Endothelial cell of umbilical vein (primary cell): ENCODE data around the gene HECW1. TPM values are rescaled to one million over a fixed set of nuclear protein-coding genes. Genes with fewer than 3 reads are reported as not detected.

ENCODE experiments used
- BruUV-seq: library from RNA; stranded (reverse); fragments of 400-500 nt; replicated peaks from 2 replicates; lab custom pipeline; 2021; lab: Mats Ljungman, UMichigan
- CTCF ChIA-PET: fragments of 300-600, 350-600 bp; sonication (Branson Sonifier 250); formaldehyde crosslinking; loops from one replicate; lab custom pipeline; 2021; ENCODE audit warnings: antibody characterized with exemption, inconsistent platforms; lab: Charles Lee
- POLR2A ChIA-PET: fragments of 300-600, 350-600 bp; sonication (Branson Sonifier 250); formaldehyde crosslinking; loops from one replicate; lab custom pipeline; 2021; ENCODE audit warnings: antibody characterized with exemption, inconsistent platforms; lab: Charles Lee
- DNase-seq: peaks from one replicate; pipeline ENCODE4 v3.0.0-alpha.2; 2011; ENCODE audit warnings: low read depth, low spot score
- FAIRE-seq: peaks from 2 replicates; lab custom pipeline; 2011; peaks lifted over from hg19 to GRCh38; lab: Jason Lieb, UNC
- H2AFZ ChIP-seq: 2 replicates; pipeline ENCODE4 v1.6.0; 2012; ENCODE audit warnings: low read depth, low read length, control low read depth, inconsistent platforms
- H3K27ac ChIP-seq: 2 replicates; pipeline ENCODE4 v1.5.1; 2011; ENCODE audit warnings: low read depth, mild to moderate bottlenecking, control low read depth, low read length, moderate library complexity; ENCODE audit not compliant: insufficient read depth
- H3K27me3 ChIP-seq, 2 experiments: 2 replicates each; pipeline versions ENCODE4 v1.6.0 to v1.6.1; 2011; ENCODE audit warnings: low read length in 2 of 2, mixed read lengths in 1 of 2; ENCODE audit not compliant: control insufficient read depth in 2 of 2, insufficient read depth in 2 of 2
- H3K36me3 ChIP-seq, 2 experiments: 2 replicates in 1 of 2; 3 replicates in 1 of 2; pipeline ENCODE4 v1.5.1; 2011; ENCODE audit warnings: low read length in 2 of 2, mild to moderate bottlenecking in 1 of 2, moderate library complexity in 1 of 2; ENCODE audit not compliant: control insufficient read depth in 2 of 2, insufficient read depth in 2 of 2; ENCODE audit errors: extremely low read depth in 1 of 2
- H3K4me1 ChIP-seq: 3 replicates; pipeline ENCODE4 v1.5.1; 2011; ENCODE audit warnings: mild to moderate bottlenecking, low read length; ENCODE audit not compliant: control insufficient read depth, insufficient read depth; ENCODE audit errors: extremely low read depth
- H3K4me2 ChIP-seq: 2 replicates; pipeline ENCODE4 v1.6.1; 2011; ENCODE audit warnings: low read length, control low read depth, mixed read lengths; ENCODE audit not compliant: insufficient read depth
- H3K4me3 ChIP-seq, 3 experiments: fragments of 200-600 bp in 1 of 3; sonication (generic), shearing (Covaris generic) in 1 of 3; replicated peaks in 1 of 3; 2 replicates each; pipeline ENCODE4 v1.5.1; 2011 to 2016; ENCODE audit warnings: control low read depth in 3 of 3, low read length in 3 of 3, mild to moderate bottlenecking in 2 of 3, inconsistent platforms in 1 of 3, low read depth in 1 of 3, moderate library complexity in 1 of 3; ENCODE audit not compliant: insufficient read depth in 1 of 3
- H3K79me2 ChIP-seq: 2 replicates; pipeline ENCODE4 v1.6.0; 2012; ENCODE audit warnings: low read length, inconsistent platforms; ENCODE audit not compliant: control insufficient read depth, insufficient read depth
- H3K9ac ChIP-seq: replicated peaks from 2 replicates; pipeline ENCODE3; 2011; ENCODE audit warnings: low read length, control low read depth; ENCODE audit not compliant: insufficient read depth; ENCODE audit errors: extremely low read depth
- H3K9me1 ChIP-seq: replicated peaks from 3 replicates; pipeline ENCODE4 v1.6.0; 2011; ENCODE audit warnings: mild to moderate bottlenecking, low read length; ENCODE audit not compliant: control insufficient read depth, insufficient read depth; ENCODE audit errors: extremely low read depth
- H3K9me3 ChIP-seq: replicated peaks from 2 replicates; pipeline ENCODE4 v1.5.1; 2012; ENCODE audit warnings: low read length, inconsistent platforms; ENCODE audit not compliant: control insufficient read depth, insufficient read depth
- H4K20me1 ChIP-seq: replicated peaks from 2 replicates; pipeline ENCODE3; 2011; ENCODE audit warnings: mild to moderate bottlenecking, low read length; ENCODE audit not compliant: control insufficient read depth, insufficient read depth; ENCODE audit errors: extremely low read depth
- CTCF ChIP-seq, 2 donors: IDR thresholded peaks; 1 replicate in 1 of 2; 2 replicates in 1 of 2; pipeline ENCODE4 v1.5.1; 2011; ENCODE audit warnings: low read length in 2 of 2, mild to moderate bottlenecking in 2 of 2, moderate library complexity in 2 of 2, control low read depth in 1 of 2, inconsistent platforms in 1 of 2, low read depth in 1 of 2; ENCODE audit not compliant: insufficient read depth in 1 of 2; ENCODE audit errors: extremely low read depth in 1 of 2
- EZH2 ChIP-seq: IDR thresholded peaks from 2 replicates; pipeline ENCODE4 v1.6.1; 2012; ENCODE audit warnings: borderline replicate concordance, low read depth, mild to moderate bottlenecking, moderate library complexity, low read length, inconsistent platforms; ENCODE audit not compliant: severe bottlenecking
- FOS ChIP-seq: IDR thresholded peaks from 2 replicates; pipeline ENCODE4 v1.6.1; 2011; ENCODE audit warnings: mild to moderate bottlenecking, low read length, moderate library complexity, borderline replicate concordance; ENCODE audit not compliant: insufficient read depth
- GATA2 ChIP-seq: IDR thresholded peaks from 2 replicates; pipeline ENCODE4 v1.7.0; 2011; ENCODE audit warnings: low read depth, mild to moderate bottlenecking, moderate library complexity, mixed read lengths, low read length; ENCODE audit not compliant: insufficient read length, insufficient read depth
- JUN ChIP-seq: IDR thresholded peaks from 2 replicates; pipeline ENCODE4 v1.6.1; 2011; ENCODE audit warnings: borderline replicate concordance, low read depth; ENCODE audit not compliant: insufficient read length, insufficient read depth
- MAX ChIP-seq: IDR thresholded peaks from 2 replicates; pipeline ENCODE4 v1.6.1; 2011; ENCODE audit not compliant: insufficient read depth, insufficient read length
- MYC ChIP-seq: IDR thresholded peaks from one replicate; pipeline ENCODE4 v1.6.1; 2011; ENCODE audit warnings: mild to moderate bottlenecking, low read depth, low read length
- POLR2A ChIP-seq: IDR thresholded peaks from 2 replicates; pipeline ENCODE4 v1.6.1; 2012; ENCODE audit warnings: low read depth, mild to moderate bottlenecking, control low read depth, low read length
- POLR2AphosphoS5 ChIP-seq: IDR thresholded peaks from 2 replicates; pipeline ENCODE4 v1.6.1; 2012; ENCODE audit warnings: low read depth, mild to moderate bottlenecking, control low read depth, low read length, moderate library complexity; ENCODE audit not compliant: insufficient read depth
- dilution Hi-C: fragments of 300-500 bp; cut with MboI; formaldehyde crosslinking; loops from one replicate; pipeline ENCODE4 v1.15.0; 2019; ENCODE audit warnings: low sequenced_read_pairs; ENCODE audit not compliant: extremely low pct_ligation_motif_present
- intact Hi-C: fragments of 100-400 bp; cut with micrococcal nuclease; formaldehyde crosslinking; loops from one replicate; pipeline ENCODE4 v1.10.0; 2022
- polyA plus RNA-seq, 4 experiments: library from polyadenylated mRNA; depleted of rRNA in 3 of 4; stranded (reverse) in 3 of 4; unstranded in 1 of 4; fragments of >200 nt; gene quantifications; 2 replicates each; pipeline versions ENCODE4 v1.2.1 to v1.2.3, GENCODE V29; 2011 to 2012; ENCODE audit warnings: missing spikeins in 1 of 4
- total RNA-seq: library from RNA; stranded (reverse); gene quantifications from 2 replicates; pipeline ENCODE4 v1.2.3, GENCODE V29; 2021

HECW1 gene
- total and polyA plus RNA-seq, 2 donors (not counting 3 experiments of a cell fraction or from before 2014, with no cell fraction given), result not detected

GRCh38 chr7:43458330-43459018, 346.0 kb downstream of the HECW1 start:
- no peak overlapping the region for H3K9ac ChIP-seq
- no peak overlapping the region for H3K27ac ChIP-seq
- BruUV-seq, result no TSS peak
- no peaks in the 10 kb centered on the region for H4K20me1 ChIP-seq
- intact Hi-C loops (loop anchor here (5.0 to 10.0 kb wide), 3 partner anchors 244 to 376 kb away; no protein-coding TSS in a partner anchor), dilution Hi-C loops (no loop called here)
- CTCF ChIA-PET, result interaction anchor here (1.2 kb wide), 1 partner anchor 19 kb away, joined by 4 read pairs; no protein-coding TSS in a partner anchor
- H3K36me3 ChIP-seq, result no peaks in the 10 kb centered on the region
- FAIRE-seq (no peak), DNase-seq (no peak)
- H3K4me2 ChIP-seq, result no peak overlapping the region
- no peak overlapping the region for H3K4me3 ChIP-seq
- H3K27me3 ChIP-seq, result peaks cover 2 to 14% of the 10 kb centered on the region in 2 experiments
- no peaks in the 10 kb centered on the region for H3K9me3 ChIP-seq
- peaks cover 3% of the 10 kb centered on the region for H3K4me1 ChIP-seq
- H3K9me1 ChIP-seq, result no peaks in the 10 kb centered on the region
- POLR2A ChIA-PET, result no interaction called here
- TF ChIP-seq MAX (no peak), POLR2AphosphoS5 (no peak), GATA2 (no peak), EZH2 (no peak), POLR2A (no peak), JUN (no peak), FOS (no peak), CTCF (IDR thresholded peaks at IDR 0.05; ENCODE audit: extremely low read depth in 1 of 2, insufficient read depth in 1 of 2, low read depth in 1 of 2, low read length in 2 of 2) (no peak), MYC (no peak)
- H2AFZ ChIP-seq, result no peak overlapping the region
- H3K79me2 ChIP-seq, result no peaks in the 10 kb centered on the region
